Loucy (cell line): Measurements from ENCODE around the gene ZNF292.

Source experiments
- H2AFZ ChIP-seq: fragments of 200-600 bp; sonication (generic); 2 replicates; pipeline ENCODE4 v1.6.0; 2016; ENCODE audit warnings: antibody characterized with exemption, mild to moderate bottlenecking, low read length, moderate library complexity
- H3F3A ChIP-seq: fragments of 200-600 bp; 2 replicates; pipeline ENCODE4 v1.6.0; 2016; ENCODE audit warnings: antibody characterized with exemption, low read depth, mild to moderate bottlenecking
- H3K27me3 ChIP-seq: fragments of 200-600 bp; sonication (generic); 2 replicates; pipeline ENCODE4 v1.6.1; 2014; ENCODE audit warnings: low read length, mild to moderate bottlenecking; ENCODE audit not compliant: insufficient read depth, poor library complexity, severe bottlenecking
- H3K36me3 ChIP-seq: fragments of 200-600 bp; sonication (generic); 2 replicates; pipeline ENCODE4 v1.6.1; 2016; ENCODE audit warnings: low read length; ENCODE audit not compliant: insufficient read depth
- H3K4me1 ChIP-seq: fragments of 200-600 bp; sonication (generic); 2 replicates; pipeline ENCODE4 v1.5.1; 2014; ENCODE audit warnings: low read length, mild to moderate bottlenecking; ENCODE audit not compliant: insufficient read depth, poor library complexity, severe bottlenecking
- H3K4me2 ChIP-seq: fragments of 200-600 bp; sonication (generic); 2 replicates; pipeline ENCODE4 v1.6.0; 2014; ENCODE audit warnings: antibody characterized with exemption, low read length, low read depth, mild to moderate bottlenecking; ENCODE audit not compliant: poor library complexity, severe bottlenecking
- H3K4me3 ChIP-seq: fragments of 200-600 bp; sonication (generic); 2 replicates; pipeline ENCODE4 v1.5.1; 2014; ENCODE audit warnings: low read length, mild to moderate bottlenecking, mixed read lengths; ENCODE audit not compliant: poor library complexity, severe bottlenecking
- H3K79me2 ChIP-seq: fragments of 200-600 bp; sonication (generic); 2 replicates; pipeline ENCODE4 v1.6.1; 2014; ENCODE audit warnings: low read length; ENCODE audit not compliant: insufficient read depth
- H3K9ac ChIP-seq: fragments of 200-600 bp; sonication (generic); 2 replicates; pipeline ENCODE4 v1.6.0; 2014; ENCODE audit warnings: mild to moderate bottlenecking, low read depth, low read length, moderate library complexity; ENCODE audit not compliant: poor library complexity, severe bottlenecking
- H3K9me2 ChIP-seq: fragments of 200-600 bp; sonication (generic); replicated peaks from 2 replicates; pipeline ENCODE4 v1.6.1; 2016; ENCODE audit warnings: low read depth, low read length, mixed read lengths
- H3K9me3 ChIP-seq: fragments of 200-600 bp; sonication (generic); 2 replicates; pipeline ENCODE4 v1.6.1; 2014; ENCODE audit warnings: mild to moderate bottlenecking, antibody characterized with exemption, low read length, low read depth; ENCODE audit not compliant: insufficient read depth
- H4K20me1 ChIP-seq: fragments of 200-600 bp; sonication (generic); 2 replicates; pipeline ENCODE4 v1.6.0; 2014; ENCODE audit warnings: antibody characterized with exemption, low read length, mild to moderate bottlenecking; ENCODE audit not compliant: insufficient read depth, poor library complexity, severe bottlenecking
- EZH2phosphoT487 ChIP-seq: fragments of 200-600 bp; IDR thresholded peaks from 2 replicates; pipeline ENCODE4 v1.6.1; 2018; ENCODE audit warnings: antibody characterized with exemption, mild to moderate bottlenecking, moderate library complexity, borderline replicate concordance
- TF ChIP-seq, protein P1 (sequence below): fragments of 200-600 bp; sonication (generic); conservative IDR thresholded peaks from 2 replicates; pipeline ENCODE4 v1.5.1; 2014; ENCODE audit warnings: mild to moderate bottlenecking, antibody characterized with exemption, low read length

The ZNF292 gene

DNA sequence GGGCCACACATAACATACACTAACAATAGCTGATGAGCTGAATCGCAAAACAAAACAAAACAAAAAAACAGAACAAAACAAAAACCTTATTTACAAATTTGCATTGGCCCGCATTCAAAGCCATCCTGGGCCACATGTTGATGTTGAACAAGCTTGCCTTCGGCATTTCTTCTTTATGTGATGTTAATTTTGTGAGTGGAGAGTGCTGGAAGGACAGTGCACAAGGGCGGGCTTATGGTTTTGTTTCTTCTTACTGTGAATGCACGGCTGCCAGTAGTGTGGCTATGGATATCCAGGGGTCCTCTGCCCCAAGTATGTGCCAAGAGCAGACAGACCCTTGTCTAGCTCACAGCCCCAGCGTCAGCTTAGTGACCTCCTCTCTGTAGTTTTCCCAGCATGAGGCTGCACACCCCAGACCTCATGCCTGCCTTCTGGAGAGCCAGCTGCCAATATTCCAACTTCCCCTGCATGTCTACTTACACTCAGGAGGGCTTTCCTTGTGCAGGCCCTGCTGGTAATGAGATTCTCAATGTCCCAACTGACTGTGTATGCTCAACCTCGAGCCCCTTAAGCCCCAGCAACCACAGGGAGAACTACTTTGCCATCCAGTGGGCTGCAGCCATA, 24.9 kb downstream of the ZNF292 start:
- no peak overlapping the region for H3K4me3 ChIP-seq
- peaks cover 75% of the 10 kb centered on the region; the same call in 1 of the 2 replicates for H3K36me3 ChIP-seq
- H2AFZ ChIP-seq: no peak overlapping the region
- H3K9me3 ChIP-seq: no peaks in the 10 kb centered on the region
- no peaks in the 10 kb centered on the region for H3F3A ChIP-seq
- H3K79me2 ChIP-seq: peaks cover 100% of the 10 kb centered on the region
- no peaks in the 10 kb centered on the region for H3K9me2 ChIP-seq
- H3K4me2 ChIP-seq: no peak overlapping the region
- no peaks in the 10 kb centered on the region for H3K27me3 ChIP-seq
- TF ChIP-seq, protein P1, sequence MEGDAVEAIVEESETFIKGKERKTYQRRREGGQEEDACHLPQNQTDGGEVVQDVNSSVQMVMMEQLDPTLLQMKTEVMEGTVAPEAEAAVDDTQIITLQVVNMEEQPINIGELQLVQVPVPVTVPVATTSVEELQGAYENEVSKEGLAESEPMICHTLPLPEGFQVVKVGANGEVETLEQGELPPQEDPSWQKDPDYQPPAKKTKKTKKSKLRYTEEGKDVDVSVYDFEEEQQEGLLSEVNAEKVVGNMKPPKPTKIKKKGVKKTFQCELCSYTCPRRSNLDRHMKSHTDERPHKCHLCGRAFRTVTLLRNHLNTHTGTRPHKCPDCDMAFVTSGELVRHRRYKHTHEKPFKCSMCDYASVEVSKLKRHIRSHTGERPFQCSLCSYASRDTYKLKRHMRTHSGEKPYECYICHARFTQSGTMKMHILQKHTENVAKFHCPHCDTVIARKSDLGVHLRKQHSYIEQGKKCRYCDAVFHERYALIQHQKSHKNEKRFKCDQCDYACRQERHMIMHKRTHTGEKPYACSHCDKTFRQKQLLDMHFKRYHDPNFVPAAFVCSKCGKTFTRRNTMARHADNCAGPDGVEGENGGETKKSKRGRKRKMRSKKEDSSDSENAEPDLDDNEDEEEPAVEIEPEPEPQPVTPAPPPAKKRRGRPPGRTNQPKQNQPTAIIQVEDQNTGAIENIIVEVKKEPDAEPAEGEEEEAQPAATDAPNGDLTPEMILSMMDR: no peak
- TF ChIP-seq EZH2phosphoT487: no peak
- H4K20me1 ChIP-seq: peaks cover 99% of the 10 kb centered on the region
- H3K9ac ChIP-seq: no peak overlapping the region
- H3K4me1 ChIP-seq: no peaks in the 10 kb centered on the region

DNA sequence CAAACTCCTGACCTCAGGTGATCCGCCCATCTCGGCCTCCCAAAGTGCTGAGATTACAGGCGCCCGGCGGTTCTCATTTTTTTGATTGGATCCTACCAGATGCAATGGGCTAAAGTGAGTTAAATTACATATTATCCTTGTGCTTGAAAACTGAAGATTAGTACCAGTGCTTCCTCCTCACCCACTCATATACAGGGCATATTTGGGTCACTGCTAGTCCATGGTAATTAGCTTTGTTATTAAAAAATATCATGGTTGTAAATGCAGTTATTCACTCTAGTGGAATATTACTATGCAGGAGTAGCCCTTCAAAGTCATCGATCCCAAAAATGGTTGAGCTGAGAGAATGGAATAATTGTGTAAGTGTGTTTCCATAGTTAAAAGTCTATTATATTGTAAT, 26.5 kb downstream of the ZNF292 start:
- H3K9me2 ChIP-seq: no peaks in the 10 kb centered on the region
- H3K9ac ChIP-seq: no peak overlapping the region
- H3K36me3 ChIP-seq: peaks cover 74% of the 10 kb centered on the region; the same call in 1 of the 2 replicates
- TF ChIP-seq, protein P1: no peak
- no peak for TF ChIP-seq EZH2phosphoT487
- H2AFZ ChIP-seq: no peak overlapping the region
- H3F3A ChIP-seq: no peaks in the 10 kb centered on the region
- no peak overlapping the region for H3K4me2 ChIP-seq
- no peaks in the 10 kb centered on the region for H3K4me1 ChIP-seq
- H3K4me3 ChIP-seq: no peak overlapping the region
- peaks cover 100% of the 10 kb centered on the region for H3K79me2 ChIP-seq
- peaks cover 99% of the 10 kb centered on the region for H4K20me1 ChIP-seq
- no peaks in the 10 kb centered on the region for H3K9me3 ChIP-seq
- H3K27me3 ChIP-seq: no peaks in the 10 kb centered on the region

DNA sequence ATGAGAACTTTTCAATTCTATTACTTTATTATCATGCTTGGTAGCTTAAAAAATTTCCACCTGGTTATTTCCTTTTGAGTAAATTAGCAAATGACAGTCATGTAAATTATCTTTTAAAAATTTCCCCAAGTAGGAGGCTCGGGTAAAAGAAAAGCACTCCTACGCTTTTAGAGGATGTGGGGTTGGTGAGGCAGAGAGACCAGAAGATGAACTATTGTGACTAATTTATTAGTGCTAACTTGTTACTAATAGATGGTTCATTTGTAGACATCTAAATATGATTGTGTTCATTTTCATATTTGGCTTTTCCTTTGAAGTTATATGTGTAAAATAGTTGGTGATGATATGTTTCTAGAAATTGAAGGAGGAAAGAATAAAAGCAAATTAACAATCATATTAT, 27.0 kb downstream of the ZNF292 start:
- no peak overlapping the region for H3K9ac ChIP-seq
- H4K20me1 ChIP-seq: peaks cover 99% of the 10 kb centered on the region
- H3K79me2 ChIP-seq: peaks cover 100% of the 10 kb centered on the region
- no peaks in the 10 kb centered on the region for H3K9me2 ChIP-seq
- no peaks in the 10 kb centered on the region for H3K9me3 ChIP-seq
- H3F3A ChIP-seq: no peaks in the 10 kb centered on the region
- H2AFZ ChIP-seq: no peak overlapping the region
- H3K27me3 ChIP-seq: no peaks in the 10 kb centered on the region
- no peak overlapping the region for H3K4me3 ChIP-seq
- H3K36me3 ChIP-seq: peaks cover 70% of the 10 kb centered on the region; the same call in 1 of the 2 replicates
- TF ChIP-seq, protein P1: no peak
- no peak for TF ChIP-seq EZH2phosphoT487
- no peaks in the 10 kb centered on the region for H3K4me1 ChIP-seq
- no peak overlapping the region for H3K4me2 ChIP-seq
